Posterior cingulate gyrus (tissue), 11 donors: ENCODE data around the gene ETF1.

Experiments used
- DNase-seq, 10 donors: peaks; one replicate each; pipeline versions ENCODE4 v3.0.0 to v3.0.0-alpha.2; 2020 to 2021; ENCODE audit warnings: mixed read lengths in 3 of 10
- intact Hi-C: fragments of 100-400 bp; cut with DNase I; formaldehyde crosslinking; loops from one replicate; pipeline ENCODE4 v1.15.1; 2023

Gene ETF1

DNA sequence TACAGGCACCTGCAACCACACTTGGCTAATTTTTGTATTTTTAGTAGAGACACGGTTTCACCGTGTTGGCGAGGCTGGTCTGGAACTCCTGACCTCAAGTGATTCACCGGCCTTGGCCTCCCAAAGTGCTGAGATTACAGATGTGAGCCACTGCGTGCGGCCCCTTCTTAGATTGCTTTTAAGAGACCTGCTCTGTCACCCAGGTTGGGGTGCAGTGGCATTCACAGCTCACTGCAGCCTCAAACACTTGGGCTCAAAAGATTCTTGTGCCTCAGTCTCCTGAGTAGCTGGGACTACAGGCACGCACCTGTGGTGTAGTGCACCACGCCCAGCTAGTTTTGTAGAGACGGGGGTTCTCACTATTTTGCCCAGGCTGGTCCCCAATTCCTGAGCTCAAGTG, 21.2 kb upstream of the ETF1 start:
- no peak for DNase-seq
- intact Hi-C loops = no loop called here

DNA sequence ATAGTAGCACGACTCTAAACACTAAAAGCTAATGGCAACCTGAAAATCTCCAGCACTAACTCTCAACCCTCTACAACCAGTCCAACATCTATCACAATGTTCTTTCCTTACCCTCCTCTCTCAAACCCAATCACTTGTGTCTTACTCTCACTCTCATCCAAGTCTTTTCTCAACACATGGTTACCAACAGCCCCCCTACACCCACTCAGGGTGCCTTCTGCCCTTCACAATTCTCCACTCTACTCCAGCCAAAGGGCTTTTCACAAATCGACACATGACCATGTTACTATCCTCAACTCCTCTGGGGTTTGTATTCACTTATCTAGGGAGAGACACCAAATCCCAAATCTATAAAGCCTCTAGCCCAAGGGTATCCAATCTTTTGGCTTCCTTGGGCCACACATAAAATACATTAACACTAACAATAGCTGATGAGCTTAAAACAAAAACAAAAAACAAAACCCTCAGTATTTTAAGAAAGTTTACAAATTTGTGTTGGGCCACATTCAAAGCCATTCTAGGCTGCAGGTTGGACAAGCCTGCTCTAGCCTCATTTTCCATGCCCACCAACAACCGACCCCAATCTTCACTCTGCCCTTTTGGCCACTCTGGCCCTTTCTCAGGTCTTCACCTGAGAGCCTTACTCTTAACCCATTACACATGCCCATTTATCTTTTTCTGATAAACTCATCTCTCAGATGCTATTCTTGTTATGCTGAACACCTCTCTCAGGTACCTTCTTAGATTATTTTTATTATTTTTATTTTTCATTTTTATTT, 20.5 kb upstream of the ETF1 start:
- intact Hi-C loops = no loop called here

DNA sequence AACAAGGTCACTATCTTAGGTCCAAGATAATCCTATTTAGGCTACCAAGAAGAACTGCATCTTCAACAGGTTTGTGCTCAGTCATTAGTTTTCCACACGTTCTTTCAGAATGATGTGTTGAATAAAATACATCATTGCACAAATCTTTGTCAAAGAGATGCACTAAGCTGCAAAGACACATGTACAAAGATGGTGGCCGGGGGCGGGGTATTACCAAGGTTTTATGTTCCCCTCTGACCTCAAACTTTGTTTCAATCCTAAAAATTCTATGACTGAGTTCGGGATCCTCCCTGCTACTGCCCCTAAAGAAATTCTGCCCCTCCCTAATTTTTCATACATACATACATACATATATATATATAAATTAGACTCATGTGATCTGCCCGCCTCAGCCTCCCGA, 17.9 kb upstream of the ETF1 start:
- intact Hi-C loops = no loop called here
- no peak for DNase-seq

More for the DNA sequence above, 20.5 kb upstream of the ETF1 start:
- DNase-seq = no peak

DNA sequence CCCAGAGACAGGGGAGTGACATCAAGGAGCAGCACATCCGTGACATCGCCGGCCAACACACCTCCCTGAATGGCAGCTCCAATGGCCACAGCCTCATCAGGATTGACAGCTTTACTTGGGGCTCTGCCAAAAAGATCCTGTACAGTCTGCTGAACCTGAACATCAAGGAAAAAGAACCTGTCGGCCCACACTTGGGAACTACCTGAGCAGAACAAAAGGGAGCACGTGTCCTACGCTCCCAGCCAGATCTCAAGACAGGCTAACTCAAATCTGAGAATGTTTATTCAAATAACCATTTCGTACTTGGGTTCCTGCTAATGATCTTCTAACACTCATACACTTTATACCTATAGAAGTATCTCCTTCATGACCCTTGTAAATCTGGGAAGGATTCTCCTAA, 16.9 kb upstream of the ETF1 start:
- DNase-seq = peak in 1 of 10 donors; percentile 20
- intact Hi-C loops = no loop called here

DNA sequence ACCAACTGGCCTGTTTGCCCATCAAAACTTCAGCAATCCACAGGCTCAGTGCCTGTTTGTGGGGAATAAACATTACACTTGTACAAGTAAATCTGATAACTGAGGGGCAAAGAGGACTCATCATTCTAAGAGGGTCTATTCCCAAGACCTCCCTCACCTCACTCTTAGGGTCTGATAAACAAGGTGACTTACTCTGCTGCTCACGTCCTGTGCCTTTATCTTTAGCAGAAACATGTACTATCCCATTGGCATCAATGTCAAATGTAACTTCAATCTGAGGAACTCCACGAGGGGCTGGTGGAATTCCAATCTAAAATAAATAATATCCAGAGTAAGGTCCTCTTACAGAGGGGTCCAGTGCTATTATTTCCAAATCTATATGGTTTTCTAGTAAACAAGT, 14.6 kb upstream of the ETF1 start:
- no peak for DNase-seq
- intact Hi-C loops = no loop called here

DNA sequence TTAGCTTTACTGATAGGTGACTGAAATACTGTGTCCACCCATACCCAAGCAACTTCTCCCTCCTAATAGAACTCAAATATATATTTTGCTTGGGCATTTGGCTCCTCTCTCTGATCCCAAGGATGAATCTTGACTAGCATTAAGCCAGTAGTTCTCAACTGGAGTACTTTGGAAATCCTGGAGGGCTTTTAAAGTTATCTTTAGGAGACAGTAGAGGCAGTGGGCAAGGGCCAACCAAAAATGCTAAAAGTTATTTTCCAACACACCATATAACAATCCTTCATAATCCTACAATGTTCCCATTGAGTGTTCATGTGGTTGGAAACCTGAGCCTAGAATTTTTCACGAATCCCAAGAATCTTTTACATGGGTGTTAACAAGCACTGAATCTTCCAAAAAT, 11.1 kb upstream of the ETF1 start:
- intact Hi-C loops = no loop called here
- no peak for DNase-seq

DNA sequence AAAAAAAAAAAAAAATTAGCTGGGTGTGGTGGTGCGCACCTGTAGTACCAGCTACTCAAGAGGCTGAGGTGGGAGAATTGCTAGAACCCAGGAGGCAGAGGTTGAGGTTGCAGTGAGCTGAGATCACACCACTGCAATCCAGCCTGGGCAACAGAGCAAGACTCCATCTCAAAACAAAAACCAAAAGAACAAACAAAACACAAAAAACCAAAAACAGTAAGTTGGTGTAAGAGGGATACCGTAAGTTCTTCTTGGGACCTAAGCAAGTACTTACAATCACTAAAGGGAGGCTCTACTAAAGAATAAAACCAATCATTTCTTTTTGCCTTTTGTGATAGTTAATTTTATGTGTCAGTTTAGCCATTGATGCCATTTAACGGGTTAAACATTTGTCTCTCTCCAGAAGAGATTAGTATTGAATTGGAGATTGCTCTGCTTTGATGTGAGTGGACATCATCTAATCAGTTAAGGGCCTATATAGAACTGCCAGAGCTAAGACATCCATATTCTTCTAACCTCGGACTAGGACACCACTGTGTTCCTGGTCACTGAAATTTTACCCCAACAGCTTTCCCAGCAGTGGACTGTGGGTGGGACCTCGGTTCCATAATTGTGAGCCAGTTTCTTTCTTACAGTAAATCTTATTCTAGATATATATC, 10.5 kb upstream of the ETF1 start:
- intact Hi-C loops = no loop called here
- DNase-seq = peak in 1 of 10 donors; percentile 9

DNA sequence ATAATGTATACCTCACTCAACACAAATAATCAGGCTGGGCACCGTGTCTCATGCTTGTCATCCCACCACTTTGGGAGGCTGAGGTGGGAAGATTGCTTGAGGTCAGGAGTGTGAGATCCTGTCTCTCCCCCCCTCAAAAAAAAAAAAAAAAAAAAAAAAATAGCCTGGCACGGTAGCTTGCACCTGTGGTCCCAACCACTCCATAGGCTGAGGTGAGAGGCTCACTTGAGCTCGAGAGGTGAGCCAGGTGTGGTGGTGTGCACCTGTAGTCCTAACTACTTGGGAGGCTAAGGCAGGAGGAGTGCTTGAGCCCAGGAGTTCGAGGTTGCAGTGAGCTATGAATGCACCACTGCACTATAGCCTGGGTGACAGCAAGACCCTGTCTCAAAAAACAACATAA, 9.6 kb upstream of the ETF1 start:
- intact Hi-C loops = no loop called here
- DNase-seq = no peak

DNA sequence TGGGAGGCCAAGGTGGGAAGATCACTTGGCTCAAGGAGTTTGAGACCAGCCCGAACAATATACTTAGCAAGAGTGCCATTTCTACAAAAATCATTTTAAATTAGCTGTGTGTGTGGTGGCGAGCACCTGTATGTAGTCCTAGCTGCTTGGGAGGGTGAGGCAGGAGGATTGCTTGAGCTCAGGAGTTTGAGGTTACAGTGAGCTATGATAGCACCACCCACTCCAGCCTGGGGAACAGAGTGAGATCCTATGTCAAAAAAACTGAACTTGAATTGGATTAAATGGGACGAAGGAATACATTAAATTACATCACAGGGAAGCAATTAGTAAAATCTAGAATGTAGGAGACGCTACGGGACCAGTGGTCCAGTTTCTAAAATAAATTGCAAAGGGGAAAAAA, 6.4 kb upstream of the ETF1 start:
- DNase-seq = no peak
- intact Hi-C loops = no loop called here

DNA sequence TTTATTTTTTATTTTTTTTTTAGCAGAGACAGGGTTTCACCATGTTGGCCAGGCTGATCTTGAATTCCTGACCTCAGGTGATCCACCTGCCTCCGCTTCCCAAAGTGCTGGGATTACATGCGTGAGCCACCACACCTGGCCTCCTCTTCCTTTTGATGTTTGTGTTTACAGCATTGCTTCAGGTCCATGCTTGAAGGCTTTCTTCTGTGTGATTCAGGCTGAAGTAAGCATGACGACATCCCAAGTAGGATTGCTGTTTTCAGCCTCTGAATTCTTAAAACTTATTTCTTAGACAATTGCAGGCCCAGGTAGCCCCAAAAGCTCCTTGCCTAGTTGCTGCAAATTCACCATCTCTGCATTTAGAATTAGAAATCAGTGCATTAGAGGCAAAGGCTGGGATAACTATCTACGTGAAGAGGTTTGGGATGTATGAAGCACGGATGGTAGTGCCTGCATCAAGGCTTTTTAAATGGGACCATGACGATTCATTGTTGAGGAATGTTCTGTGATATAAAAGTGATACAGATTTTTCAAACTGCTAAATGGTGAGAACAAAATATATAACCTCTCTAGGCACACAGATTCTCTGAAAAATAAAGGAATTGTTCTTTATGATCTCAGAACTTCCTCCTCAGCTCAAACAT, 3.0 kb upstream of the ETF1 start:
- intact Hi-C loops = no loop called here
- DNase-seq = peak in 1 of 10 donors; percentile 2

DNA sequence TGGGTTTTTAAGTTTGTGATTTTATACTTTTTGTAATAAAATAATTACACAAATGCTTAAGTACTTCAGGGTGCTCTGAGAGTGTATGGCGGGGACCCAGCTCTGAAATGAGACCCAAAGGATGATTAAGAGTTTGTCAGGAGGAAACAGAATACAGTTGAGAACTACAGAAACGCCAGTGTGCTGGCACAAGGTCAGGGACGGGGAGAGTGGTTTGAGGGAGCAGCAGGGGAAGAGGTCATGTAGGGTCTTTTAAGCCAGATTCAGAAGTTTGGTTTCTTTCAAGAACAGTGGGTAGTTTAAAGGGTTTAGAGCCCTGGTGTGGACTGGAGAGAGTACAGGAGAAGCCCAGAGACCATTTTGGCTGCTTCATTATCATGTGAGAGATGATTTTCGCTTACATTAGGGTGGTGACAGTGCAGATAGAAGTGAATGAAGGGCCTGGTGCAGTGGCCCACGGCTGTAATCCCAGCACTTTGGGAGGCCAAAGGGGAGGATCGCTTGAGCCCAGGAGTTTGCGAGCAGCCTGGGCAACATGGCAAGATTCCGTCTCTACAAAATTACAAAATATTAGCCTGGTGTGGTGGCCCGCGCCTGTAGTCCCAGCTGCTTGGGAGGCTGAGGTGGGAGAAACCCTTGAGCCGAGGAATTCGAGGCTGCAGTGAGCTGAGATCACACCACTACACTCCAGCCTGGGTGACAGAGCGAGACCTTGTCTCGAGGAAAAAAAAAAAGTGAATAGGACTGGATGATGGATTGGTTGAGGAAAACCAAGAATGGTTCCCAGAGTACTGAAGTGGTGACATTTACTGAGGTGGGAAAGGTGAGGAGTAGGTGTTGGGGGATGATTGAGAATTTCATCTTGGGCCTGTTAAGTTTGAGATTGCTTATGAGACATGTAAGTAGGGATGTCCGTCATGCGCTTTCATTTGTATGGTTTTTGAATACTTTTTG, 1.4 kb upstream of the ETF1 start:
- DNase-seq = no peak
- intact Hi-C loops = no loop called here

DNA sequence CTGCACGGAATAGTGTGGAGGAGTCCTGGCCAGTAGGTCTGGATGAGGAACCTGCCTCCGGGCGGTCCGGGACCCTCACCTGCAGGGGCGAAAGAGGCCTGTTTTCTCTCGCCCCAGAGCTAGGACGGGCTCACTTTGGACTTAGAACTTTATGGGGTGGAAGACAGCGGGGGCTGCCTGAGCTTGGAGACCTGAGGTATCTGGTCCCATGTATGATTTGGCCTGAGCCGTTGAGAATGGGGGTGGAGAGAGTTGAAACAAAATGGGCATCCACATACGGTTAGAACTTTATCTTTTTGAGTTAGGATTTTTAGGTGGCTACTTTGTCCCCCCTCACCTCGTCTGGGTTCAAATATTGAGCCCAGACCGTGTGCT, 681 bp upstream of the ETF1 start:
- intact Hi-C loops = loop anchor here (2.0 kb wide), 2 partner anchors 31 to 79 kb away; partner anchors contain the start of genes EGR1 and HSPA9
- DNase-seq = no peak

DNA sequence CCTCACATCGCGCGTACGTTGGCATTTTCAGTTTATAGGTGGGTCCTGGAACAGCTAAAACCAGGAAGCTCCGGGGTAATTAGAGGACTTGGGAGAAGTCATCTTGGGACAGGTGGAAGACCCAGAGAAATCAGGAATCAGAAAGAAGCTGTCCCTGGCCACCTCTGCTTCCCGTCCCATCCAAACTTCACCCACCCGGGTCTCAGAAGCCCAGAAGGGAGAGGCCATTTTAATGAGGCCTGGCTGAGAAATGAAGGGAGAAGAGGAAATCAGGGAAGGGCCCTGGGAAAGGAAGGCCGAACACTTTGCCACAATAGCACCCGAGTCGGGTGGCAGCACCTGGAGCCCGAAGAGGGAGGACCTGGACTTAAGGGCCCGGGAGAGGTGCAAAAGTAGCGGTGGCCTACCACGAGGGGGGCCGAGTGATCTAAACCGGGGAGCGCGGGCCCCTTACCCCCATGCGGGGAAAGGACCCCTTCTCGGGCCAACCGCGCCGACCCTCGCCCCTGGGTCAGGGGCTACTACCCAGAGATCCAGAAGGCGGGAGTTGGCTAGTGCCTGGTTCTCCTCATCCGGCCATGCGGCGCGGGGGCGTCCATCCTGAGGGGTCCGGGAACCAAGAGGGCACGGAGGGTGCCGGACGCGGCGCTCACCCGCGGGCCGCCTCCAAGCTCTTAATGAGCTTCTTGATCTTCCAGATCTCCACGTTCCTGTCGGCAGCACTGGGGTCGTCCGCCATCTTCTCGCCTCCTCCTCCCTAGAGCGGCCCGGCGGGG, 668 bp downstream of the ETF1 start:
- intact Hi-C loops = loop anchor here (2.0 kb wide), 2 partner anchors 32 to 78 kb away; partner anchors contain the start of genes EGR1 and HSPA9
- peak in 2 of 10 donors; percentile 14 to 60 for DNase-seq

DNA sequence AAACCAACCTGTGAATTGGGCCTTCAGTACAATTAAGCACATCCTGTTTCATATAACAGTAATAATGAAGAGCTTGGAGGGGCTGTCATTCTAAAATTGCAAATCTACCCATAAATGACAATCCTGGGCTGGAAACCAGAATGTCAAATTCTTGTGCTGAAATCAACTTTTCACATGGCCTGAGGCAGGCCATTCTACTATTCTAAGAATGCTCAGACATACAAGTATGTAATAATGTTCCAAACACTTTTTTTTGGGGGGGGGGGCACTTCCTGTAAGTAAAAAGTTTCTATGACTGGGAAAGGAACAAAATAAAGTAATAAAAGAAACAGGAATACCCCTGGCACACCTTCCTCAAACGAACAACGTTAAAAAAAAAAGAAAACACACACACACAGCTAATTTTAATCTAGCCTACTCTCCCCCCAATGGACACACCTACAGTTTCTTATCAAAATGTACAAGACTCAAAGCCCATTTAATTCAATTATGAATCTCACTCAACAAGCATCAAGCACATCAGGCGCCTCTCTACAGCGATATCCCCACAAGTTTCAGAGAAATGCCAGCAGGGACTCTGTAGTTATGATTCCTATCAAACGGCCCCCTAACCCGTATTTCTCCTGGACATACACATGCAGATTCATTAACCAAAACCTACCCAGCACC, 1.4 kb downstream of the ETF1 start:
- intact Hi-C loops = loop anchor here (2.0 kb wide), 2 partner anchors 33 to 77 kb away; partner anchors contain the start of genes EGR1 and HSPA9
- no peak for DNase-seq

DNA sequence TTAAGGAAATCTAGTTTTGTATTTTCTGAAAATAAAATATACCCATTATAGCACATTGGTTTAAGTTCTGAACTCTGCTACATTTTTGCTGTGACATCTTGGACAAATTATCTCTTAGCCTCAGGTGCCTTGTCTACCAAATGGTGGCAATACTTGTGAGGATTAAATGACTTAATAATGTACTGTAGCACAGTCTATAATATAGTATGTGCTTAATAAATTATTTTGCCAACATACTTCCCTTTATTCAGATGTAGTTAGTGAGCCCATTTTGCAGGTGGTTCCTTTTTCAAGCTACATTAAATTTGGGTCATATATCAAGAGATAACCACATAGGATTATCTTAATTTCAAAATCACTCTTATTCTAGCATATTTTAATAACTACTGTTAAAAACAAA, 3.2 kb downstream of the ETF1 start:
- DNase-seq = no peak
- intact Hi-C loops = no loop called here

DNA sequence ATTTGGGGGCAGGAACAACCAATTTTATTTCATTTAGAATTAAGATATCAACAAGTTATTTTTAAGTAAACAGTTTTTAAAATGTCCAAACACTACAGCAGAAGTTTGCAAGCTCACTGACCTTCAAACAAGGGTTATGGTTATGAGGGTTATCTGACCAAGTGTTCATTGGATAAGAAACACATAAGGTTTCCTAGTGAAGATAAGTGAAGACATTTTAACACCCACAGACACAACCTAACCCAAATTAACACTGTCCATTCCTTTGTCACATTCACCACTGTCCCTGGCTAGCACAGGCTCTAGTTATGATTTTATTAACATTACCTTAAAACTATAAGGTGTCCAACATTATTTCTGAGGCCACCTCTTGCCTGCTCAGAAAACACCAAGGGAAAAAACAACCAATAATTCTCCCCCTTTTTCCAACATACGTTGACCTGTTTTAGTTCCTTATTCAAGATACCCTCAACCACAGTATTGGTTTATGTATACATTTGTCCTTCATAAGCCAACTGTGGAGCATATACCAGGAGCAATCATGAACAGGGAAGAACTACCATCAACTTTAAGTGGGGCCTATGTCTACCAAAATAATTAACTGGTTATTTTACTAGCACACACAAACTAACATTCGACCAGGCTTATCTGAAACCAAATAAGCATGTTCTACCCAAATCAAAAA, 4.0 kb downstream of the ETF1 start:
- intact Hi-C loops = no loop called here
- no peak for DNase-seq

DNA sequence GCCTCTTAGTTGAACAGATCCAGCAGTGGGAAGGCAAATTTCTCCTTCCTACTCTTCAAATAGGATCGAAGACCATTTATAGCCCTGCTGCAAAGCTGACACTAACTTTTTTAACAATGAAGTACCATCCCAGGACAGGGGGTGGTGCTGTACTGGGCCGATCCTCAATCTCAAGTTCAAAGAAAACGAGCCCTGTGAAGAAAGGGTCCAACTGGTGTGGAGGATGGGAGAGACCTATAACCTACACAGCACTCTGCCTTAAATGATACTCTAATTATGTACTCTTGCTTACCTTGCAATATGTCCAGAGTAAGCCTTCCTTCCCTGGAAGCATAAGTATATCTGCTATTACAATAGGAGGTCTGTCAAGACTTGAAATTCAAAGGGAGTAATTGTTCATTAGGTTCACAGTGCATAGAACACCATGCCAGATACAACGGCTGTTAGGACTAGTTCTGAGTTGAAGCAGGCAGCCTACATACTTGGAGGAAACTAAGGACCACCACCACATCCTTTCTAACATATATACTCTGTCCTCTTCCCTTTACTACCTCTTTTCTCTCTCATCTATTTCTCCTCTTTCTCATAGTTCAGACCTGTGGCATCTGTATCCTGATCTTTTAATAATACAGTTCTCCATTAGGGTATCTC, 6.2 kb downstream of the ETF1 start:
- intact Hi-C loops = no loop called here
- no peak for DNase-seq

DNA sequence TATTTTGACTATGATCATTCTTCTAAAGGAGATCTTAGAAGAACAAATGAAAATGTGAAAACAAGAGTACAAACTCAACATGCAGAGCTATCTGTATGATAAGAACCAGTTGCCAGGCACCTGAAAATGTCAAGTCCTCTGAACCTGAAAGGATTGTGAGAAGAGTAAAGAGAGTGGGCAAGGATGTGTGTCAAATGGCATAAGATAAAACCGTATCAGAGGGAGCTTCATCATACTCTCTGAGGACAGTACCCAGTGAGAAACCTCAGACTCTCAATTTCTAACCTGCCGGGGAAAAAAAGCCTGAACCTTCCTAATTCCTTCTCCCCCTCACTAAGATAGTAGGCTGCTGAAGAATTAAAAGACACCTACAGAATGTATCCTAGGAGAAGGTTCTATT, 6.8 kb downstream of the ETF1 start:
- intact Hi-C loops = no loop called here
- DNase-seq = no peak
